Bronchial epithelial cell (primary cell): ENCODE data around the gene SKAP2. TPM values are rescaled to one million over a fixed set of nuclear protein-coding genes. Genes with fewer than 3 reads are reported as not detected.

Source experiments
- DNase-seq: peaks from one replicate; pipeline ENCODE4 v3.0.0-alpha.2; 2010; ENCODE audit warnings: low read depth
- FAIRE-seq: peaks from 2 replicates; lab custom pipeline; 2011; peaks lifted over from hg19 to GRCh38; lab: Jason Lieb, UNC
- H3K27me3 ChIP-seq: 2 replicates; pipeline ENCODE4 v1.5.1; 2011; ENCODE audit warnings: low read length; ENCODE audit not compliant: control insufficient read depth, insufficient read depth
- H3K36me3 ChIP-seq: 2 replicates; pipeline ENCODE4 v1.5.1; 2011; ENCODE audit warnings: low read length; ENCODE audit not compliant: control insufficient read depth, insufficient read depth
- H3K4me3 ChIP-seq: 2 replicates; pipeline ENCODE4 v1.5.1; 2011; ENCODE audit warnings: mild to moderate bottlenecking, low read depth, low read length, control low read depth
- total RNA-seq: library from RNA; depleted of rRNA; stranded (reverse); fragments of >200 nt; gene quantifications from 2 replicates; pipeline ENCODE4 v1.2.1, GENCODE V29; 2014
- TF ChIP-seq, protein P1 (sequence below): IDR thresholded peaks from 2 replicates; pipeline ENCODE4 v1.5.1; 2011; ENCODE audit warnings: mild to moderate bottlenecking, moderate library complexity, low read length, control low read depth, inconsistent platforms; ENCODE audit not compliant: insufficient read depth, severe bottlenecking

Gene SKAP2
- total RNA-seq, 1 donor from 2014 or later, result 2.1 TPM

DNA sequence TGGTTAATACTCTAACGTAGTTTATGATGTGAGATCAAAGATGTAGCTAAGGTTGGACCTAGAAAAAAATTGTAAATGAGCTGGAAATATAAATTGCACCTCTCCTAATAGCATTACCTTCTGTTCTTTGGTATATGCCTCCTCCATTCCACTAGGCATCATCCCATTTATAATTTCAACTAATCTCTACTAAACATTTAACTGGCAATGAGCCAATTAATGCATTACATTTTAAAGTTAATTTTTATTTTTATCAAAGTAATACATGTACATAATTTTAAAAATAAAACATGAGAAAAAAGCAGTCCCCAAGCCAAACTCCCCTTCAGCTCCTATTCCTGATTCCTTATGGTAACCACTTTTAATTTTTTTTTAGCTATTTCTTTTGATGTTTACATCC is 35.1 kb upstream of the SKAP2 start:
- DNase-seq (no peak), FAIRE-seq (no peak)
- H3K36me3 ChIP-seq, result no peaks in the 10 kb centered on the region
- no peaks in the 10 kb centered on the region for H3K27me3 ChIP-seq
- TF ChIP-seq, protein P1, sequence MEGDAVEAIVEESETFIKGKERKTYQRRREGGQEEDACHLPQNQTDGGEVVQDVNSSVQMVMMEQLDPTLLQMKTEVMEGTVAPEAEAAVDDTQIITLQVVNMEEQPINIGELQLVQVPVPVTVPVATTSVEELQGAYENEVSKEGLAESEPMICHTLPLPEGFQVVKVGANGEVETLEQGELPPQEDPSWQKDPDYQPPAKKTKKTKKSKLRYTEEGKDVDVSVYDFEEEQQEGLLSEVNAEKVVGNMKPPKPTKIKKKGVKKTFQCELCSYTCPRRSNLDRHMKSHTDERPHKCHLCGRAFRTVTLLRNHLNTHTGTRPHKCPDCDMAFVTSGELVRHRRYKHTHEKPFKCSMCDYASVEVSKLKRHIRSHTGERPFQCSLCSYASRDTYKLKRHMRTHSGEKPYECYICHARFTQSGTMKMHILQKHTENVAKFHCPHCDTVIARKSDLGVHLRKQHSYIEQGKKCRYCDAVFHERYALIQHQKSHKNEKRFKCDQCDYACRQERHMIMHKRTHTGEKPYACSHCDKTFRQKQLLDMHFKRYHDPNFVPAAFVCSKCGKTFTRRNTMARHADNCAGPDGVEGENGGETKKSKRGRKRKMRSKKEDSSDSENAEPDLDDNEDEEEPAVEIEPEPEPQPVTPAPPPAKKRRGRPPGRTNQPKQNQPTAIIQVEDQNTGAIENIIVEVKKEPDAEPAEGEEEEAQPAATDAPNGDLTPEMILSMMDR, result no peak
- H3K4me3 ChIP-seq, result no peak overlapping the region

DNA sequence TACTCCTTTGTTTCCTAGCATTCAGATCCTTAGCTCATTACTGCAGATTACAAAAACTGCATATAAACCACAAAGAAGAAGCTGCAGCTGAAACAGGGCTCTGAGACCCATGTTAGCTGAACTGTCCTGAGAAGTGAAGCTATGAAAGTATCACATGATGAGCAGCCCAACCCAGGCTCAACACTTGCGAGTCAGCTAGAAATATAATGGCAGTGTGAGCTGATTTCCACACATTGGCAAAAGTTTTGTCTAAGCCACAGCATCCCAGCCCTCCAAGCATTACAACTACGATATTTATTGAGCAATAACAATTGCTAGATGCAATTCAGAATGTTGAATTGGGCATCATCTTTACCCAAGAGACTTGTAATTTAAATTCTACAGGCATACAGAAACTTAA is 34.5 kb upstream of the SKAP2 start:
- Histone ChIP-seq H3K4me3 (no peak overlapping the region), H3K27me3 (no peaks in the 10 kb centered on the region), H3K36me3 (no peaks in the 10 kb centered on the region)
- FAIRE-seq (no peak), DNase-seq (no peak)
- TF ChIP-seq, protein P1, result no peak

DNA sequence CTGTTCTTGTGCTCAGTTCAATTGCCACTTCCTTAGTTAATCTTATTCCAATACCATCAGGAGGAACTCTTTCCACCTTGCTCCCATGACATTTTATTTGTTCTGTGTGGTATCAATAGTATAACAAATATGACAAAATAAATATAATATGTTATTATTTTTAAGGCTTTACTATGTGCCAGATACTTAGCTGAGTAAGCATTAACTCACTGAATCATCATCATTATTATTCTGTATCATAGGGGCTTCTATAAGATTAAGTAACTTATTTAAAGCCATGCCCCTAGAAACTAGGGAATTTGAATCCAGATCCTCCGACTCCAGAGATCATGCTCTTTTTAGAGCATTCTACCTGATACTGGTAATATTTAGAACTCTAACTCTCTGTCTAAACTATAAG is 33.5 kb upstream of the SKAP2 start:
- H3K36me3 ChIP-seq, result no peaks in the 10 kb centered on the region
- no peak for DNase-seq
- TF ChIP-seq, protein P1, result no peak
- no peak overlapping the region for H3K4me3 ChIP-seq
- no peaks in the 10 kb centered on the region for H3K27me3 ChIP-seq
- FAIRE-seq, result no peak

DNA sequence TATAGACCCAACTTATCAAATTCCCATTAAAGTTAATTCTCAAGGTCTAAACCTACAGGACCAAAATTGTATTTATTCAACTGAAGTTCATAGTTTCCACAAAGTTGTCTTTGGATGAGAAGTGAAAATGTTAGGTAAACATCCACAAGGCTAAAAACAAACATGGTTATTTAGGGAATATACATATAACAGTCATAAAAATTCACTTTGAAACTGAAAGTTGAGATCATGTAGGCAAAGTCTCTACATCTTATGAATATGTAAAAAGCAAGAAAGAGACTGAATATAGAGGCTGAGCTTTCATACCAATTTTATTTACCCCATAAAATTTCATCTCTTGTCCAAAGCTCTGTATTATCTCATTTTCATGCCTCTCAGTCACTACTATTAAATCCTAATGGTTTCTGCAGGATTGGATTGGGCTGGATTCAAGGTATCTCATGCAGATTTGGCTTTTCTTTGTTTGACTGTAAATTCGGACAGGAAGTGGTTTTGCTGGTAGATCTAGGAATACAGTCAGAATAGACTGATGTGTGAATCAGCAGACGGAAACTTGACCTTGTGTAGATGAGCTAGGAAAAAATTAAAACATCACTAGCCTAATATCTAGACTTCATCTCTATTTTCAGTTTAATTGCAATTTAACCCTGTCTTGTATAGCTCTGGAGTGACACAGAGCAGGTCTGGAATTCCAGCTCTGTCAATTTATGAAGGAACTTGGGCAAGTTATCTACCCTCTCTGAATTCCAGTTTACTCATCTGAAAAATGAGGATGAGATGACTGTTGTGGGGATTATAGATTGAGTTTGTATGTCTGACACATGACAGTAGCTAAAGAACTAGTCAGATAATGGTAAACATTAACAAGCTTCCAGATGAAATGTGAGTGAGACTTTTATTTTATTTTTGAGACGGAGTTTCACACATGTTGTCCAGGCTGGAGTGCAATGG is 27.3 kb upstream of the SKAP2 start:
- no peak overlapping the region for H3K4me3 ChIP-seq
- no peaks in the 10 kb centered on the region for H3K27me3 ChIP-seq
- no peaks in the 10 kb centered on the region for H3K36me3 ChIP-seq
- DNase-seq (peak; percentile 35), FAIRE-seq (no peak)
- TF ChIP-seq, protein P1, result no peak

DNA sequence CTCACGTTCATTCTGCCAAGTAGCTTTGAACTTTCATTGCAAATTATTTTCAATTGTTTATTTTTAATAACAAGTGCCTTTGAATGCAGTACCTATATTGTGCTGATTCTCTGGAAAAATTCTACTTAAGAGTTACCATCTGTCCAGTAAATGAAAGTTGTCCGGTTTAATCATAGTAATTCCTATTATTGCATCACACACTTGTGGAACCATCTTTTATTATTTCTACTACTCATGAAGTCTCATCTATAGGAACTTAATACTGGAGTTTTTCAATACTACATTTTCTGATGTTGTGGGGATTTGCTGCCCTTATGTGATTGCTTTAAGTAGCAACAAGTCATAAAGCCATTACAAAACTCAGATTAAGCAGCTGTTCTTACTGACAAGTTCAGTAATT is 16.5 kb upstream of the SKAP2 start:
- Histone ChIP-seq H3K27me3 (no peaks in the 10 kb centered on the region), H3K4me3 (no peak overlapping the region), H3K36me3 (no peaks in the 10 kb centered on the region)
- TF ChIP-seq, protein P1, result no peak
- FAIRE-seq (no peak), DNase-seq (no peak)
